SKM-1 (cell line): Measurements from ENCODE around the gene EHD4.

ENCODE experiments used
- DNase-seq: peaks from one replicate; lab custom pipeline; 2025; ENCODE audit not compliant: unreplicated experiment; lab: John Stamatoyannopoulos, UW

The EHD4 gene

GRCh38 chr15:41881920-41882688, 90.3 kb downstream of the EHD4 start:
- no peak for DNase-seq

GRCh38 chr15:41881550-41881919, 90.8 kb downstream of the EHD4 start:
- DNase-seq: no peak

- DNase-seq: no peak
These were observed 91.3 kb downstream of the EHD4 start for GRCh38 chr15:41881086-41881485.

GRCh38 chr15:41880156-41880877, 92.0 kb downstream of the EHD4 start:
- no peak for DNase-seq

- DNase-seq: no peak
These were observed 93.0 kb downstream of the EHD4 start for GRCh38 chr15:41879321-41879845.

GRCh38 chr15:41878355-41878699, 94.0 kb downstream of the EHD4 start:
- DNase-seq: no peak

GRCh38 chr15:41877631-41878354, 94.6 kb downstream of the EHD4 start:
- DNase-seq: no peak

GRCh38 chr15:41876689-41877088, 95.7 kb downstream of the EHD4 start:
- DNase-seq: no peak

GRCh38 chr15:41876007-41876406, 96.3 kb downstream of the EHD4 start:
- no peak for DNase-seq

- DNase-seq: no peak
These were observed 97.6 kb downstream of the EHD4 start for GRCh38 chr15:41874736-41875135.

- no peak for DNase-seq
These were observed 98.6 kb downstream of the EHD4 start for GRCh38 chr15:41873711-41874110.

GRCh38 chr15:41872166-41872747, 100.1 kb downstream of the EHD4 start:
- no peak for DNase-seq

GRCh38 chr15:41871175-41871905, 101.0 kb downstream of the EHD4 start:
- DNase-seq: no peak

- DNase-seq: no peak
These were observed 101.7 kb downstream of the EHD4 start for GRCh38 chr15:41870689-41871081.

- DNase-seq: no peak
These were observed 102.3 kb downstream of the EHD4 start for GRCh38 chr15:41869770-41870688.

- DNase-seq: no peak
These were observed 104.0 kb downstream of the EHD4 start for GRCh38 chr15:41868321-41868720.

GRCh38 chr15:41866872-41867579, 105.3 kb downstream of the EHD4 start:
- no peak for DNase-seq

GRCh38 chr15:41866263-41866703, 106.1 kb downstream of the EHD4 start:
- no peak for DNase-seq

- no peak for DNase-seq
These were observed 106.8 kb downstream of the EHD4 start for GRCh38 chr15:41865490-41866055.
